ENCODE measurements around the gene ABTB2.

DNA sequence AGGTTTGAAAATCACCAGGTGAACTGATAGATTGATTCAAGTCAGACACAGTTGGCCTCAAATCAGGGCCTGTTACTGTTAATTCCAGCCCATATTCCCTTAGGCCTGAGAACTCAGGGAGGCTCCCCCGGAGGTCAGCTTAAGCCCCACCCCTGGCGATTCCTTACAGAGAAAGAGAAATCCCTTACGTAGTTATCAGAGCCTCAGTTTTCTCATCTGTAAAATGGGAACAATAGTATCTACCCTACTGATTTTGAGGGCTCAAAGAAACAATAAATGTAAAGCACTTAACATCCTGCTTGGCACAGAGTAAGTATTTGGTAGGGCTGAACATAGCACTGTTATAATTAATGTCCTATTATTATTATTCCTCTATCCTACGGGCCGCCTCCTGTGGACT, 158.3 kb downstream of the ABTB2 start:
- TF ChIP-seq, protein P1, sequence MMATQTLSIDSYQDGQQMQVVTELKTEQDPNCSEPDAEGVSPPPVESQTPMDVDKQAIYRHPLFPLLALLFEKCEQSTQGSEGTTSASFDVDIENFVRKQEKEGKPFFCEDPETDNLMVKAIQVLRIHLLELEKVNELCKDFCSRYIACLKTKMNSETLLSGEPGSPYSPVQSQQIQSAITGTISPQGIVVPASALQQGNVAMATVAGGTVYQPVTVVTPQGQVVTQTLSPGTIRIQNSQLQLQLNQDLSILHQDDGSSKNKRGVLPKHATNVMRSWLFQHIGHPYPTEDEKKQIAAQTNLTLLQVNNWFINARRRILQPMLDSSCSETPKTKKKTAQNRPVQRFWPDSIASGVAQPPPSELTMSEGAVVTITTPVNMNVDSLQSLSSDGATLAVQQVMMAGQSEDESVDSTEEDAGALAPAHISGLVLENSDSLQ (IDR thresholded peaks at IDR 0.05), result no peak
- no peak for TF ChIP-seq SP1 (IDR thresholded peaks at IDR 0.05)

All from HEK293T (cell line).